Neural cell (in vitro differentiated cells): Measurements from ENCODE around the gene RNLS.

ENCODE experiments used
- CTCF ChIP-seq: fragments of 450-650 bp; IDR thresholded peaks from 2 replicates; pipeline ENCODE4 v1.5.1; 2014; ENCODE audit warnings: antibody characterized with exemption, mild to moderate bottlenecking, moderate library complexity; ENCODE audit not compliant: poor library complexity, severe bottlenecking
- EP300 ChIP-seq: fragments of 450-650 bp; conservative IDR thresholded peaks from 2 replicates; pipeline ENCODE4 v1.6.1; 2014; ENCODE audit warnings: antibody characterized with exemption, mild to moderate bottlenecking, moderate library complexity; ENCODE audit not compliant: poor library complexity, severe bottlenecking
- EZH2 ChIP-seq: fragments of 200-600, 300-800 bp; shearing (Covaris generic), sonication (generic); IDR thresholded peaks from 2 replicates; pipeline ENCODE4 v1.6.1; 2014; ENCODE audit warnings: antibody characterized with exemption, low read length, borderline replicate concordance, mild to moderate bottlenecking; ENCODE audit not compliant: insufficient read depth, poor library complexity, severe bottlenecking
- MXI1 ChIP-seq: fragments of 450-650 bp; conservative IDR thresholded peaks from 2 replicates; pipeline ENCODE4 v1.6.1; 2014; ENCODE audit warnings: antibody characterized with exemption, mild to moderate bottlenecking; ENCODE audit not compliant: poor library complexity, severe bottlenecking
- REST ChIP-seq: IDR thresholded peaks from 2 replicates; pipeline ENCODE4 v1.6.1; 2012; ENCODE audit warnings: borderline replicate concordance
- TAF1 ChIP-seq: IDR thresholded peaks from 2 replicates; pipeline ENCODE4 v1.6.1; 2012; ENCODE audit warnings: low read depth

GRCh38 chr10:88361995-88362807 is 220.9 kb downstream of the RNLS start:
- TF ChIP-seq CTCF (no peak), REST (no peak), MXI1 (no peak), TAF1 (no peak), EZH2 (no peak), EP300 (no peak)
